HG03571 (cell line): ENCODE measurements around the gene DMRT1.
"Not testable (repeated sequence)": the region's sequence is repeated elsewhere in the genome, so short reads cannot be mapped to it uniquely, and the experiment has no call there.

Experiments
- ATAC-seq: cut with Tn5 transposase; IDR thresholded peaks from one replicate; pipeline ENCODE4 v1.9.1; 2021; ENCODE audit not compliant: unreplicated experiment

DMRT1 gene

DNA sequence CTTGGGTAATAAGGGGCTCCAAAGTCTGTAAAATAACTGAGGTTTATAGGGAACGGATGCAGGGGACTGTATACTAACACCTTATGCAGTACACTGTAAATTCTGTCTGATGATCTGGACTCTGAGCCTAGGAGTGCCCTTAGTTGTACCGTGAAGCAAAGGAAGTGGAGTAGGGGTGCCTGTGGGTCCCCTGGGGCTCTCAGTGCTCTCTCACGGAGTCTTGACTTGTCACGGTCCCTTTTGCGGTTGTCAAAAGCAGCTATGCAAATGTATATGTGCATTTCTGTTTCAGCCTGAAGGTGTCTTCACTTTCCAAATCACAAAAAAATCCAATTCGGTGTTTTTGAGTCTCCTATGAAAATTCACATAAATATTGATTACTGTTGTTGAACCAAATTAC, 17.8 kb downstream of the DMRT1 start:
- peak; percentile 100 for ATAC-seq

DNA sequence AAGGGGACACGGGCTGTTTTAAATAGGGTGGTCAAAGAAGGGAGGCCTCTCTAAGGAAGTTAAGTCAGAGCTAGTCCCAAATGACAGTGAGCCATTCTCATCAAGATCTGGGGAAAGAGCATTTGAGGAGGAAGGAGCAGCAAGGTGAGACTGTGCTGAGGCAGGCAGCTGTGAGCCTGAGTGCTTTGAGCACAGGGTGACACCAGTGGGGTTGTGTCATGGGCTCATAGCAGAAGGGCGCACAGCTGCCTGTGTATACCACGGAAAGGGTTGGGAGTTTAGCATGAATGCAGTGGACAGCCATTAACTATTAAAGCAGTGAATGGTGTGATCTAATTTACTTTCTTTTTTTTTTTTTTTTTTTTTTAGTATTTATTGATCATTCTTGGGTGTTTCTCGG, 19.2 kb downstream of the DMRT1 start:
- no peak for ATAC-seq

DNA sequence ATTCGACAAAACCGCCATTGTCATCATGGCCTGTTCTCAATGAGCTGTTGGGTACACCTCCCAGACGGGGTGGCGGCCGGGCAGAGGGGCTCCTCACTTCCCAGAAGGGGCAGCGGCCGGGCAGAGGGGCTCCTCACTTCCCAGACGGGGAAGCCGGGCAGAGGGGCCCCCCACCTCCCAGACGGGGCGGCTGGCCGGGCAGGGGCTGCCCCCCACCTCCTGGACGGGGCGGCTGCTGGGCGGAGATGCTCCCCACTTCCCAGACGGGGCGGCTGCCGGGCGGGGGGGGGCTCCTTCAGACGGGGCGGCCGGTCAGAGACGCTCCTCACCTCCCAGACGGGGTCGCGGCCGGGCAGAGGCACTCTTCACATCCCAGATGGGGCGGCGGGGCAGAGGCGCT, 20.0 kb downstream of the DMRT1 start:
- ATAC-seq = not testable (repeated sequence)

DNA sequence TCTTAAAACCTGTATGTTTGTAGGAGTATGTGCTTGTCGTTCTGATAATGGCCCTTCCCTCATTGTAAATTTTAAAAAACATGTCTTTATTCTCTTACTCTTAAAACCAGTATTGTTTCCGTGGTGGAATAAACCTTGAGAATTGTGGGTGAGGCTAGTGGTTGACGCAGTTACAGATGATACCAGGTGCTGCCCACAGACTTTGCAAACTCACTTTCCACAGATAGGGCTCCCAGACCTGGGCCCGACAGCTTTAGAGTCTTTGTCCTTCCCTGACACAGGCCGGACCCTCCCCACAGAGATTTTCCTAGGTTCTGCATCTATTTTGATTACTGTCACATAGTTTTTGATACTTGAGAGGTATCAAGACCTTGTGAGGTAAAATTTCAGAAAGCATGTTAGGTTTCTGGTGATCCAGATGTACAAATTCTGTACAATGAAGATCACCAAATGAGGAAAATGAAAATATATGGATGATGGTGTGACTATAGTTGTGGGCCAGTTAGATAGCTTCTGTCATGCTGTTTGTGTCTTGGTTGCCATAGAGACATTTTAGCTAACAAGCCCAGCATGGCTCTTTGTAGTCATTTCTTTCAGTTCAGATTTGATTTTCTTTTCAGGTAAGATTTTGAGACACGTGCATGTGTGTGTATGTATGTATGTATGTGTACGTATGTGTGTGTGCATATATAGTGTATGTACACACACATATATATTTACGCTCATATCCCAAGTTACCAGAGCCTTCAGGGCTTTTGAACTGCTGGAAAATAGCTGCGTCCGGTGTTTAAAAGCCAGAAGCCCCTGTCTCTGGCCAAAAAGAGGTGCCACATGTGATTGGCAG, 33.8 kb downstream of the DMRT1 start:
- ATAC-seq = no peak

DNA sequence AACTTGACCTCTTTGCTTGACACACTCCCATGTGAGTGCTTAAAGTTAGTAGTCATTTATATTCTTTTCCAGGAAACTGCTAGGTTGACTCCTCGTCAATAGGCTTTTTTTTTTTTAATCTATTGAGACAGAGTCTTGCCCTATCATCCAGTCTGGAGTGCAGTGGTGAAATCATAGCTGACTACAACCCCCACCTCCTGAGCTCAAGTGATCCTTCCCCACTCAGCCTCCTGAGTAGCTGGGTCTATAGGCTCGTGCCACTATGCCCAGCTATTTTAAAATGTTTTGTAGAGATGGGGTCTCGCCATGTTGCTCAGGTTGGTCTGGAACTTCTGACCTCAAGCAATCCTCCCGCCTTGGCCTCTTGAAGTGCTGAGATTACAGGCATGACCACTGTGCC, 34.9 kb downstream of the DMRT1 start:
- no peak for ATAC-seq

DNA sequence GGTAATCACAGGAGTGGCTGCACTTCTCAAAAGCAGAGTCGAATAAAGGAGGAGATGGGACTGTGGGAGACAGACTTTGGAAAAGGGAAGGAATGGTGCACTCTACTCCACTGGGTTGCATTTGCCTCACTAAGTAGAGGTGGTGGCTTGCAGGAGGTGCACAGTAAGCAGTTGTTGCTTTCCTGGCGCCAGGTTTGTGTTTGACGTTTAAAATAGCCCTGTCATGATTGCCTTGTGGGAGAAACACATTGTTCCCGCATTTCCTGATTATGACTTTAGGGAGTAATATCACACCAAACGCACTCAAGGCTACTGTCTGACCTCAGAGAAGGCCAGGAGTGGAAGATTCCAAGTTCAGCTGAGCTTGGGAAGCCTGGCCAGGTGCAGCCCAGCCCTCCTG, 36.7 kb downstream of the DMRT1 start:
- no peak for ATAC-seq

DNA sequence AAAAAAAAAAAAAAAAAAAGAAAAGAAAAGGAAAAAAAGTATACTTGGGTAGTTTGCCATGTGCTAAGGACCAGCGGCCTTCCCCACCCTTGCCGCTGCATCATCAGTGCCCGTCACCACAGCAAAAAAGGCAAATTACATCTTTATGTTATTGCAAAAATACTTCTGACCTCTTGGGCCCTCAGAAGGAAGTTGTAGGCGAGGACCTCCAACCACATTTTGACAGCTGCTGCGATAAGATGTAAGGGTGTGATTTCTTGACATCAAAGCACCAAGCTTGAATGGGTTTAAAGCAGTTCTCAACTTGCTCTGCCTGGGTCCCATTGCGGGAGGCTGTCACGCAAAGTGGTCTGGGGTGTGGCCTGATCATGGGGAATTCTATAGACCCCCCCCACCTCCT, 39.2 kb downstream of the DMRT1 start:
- ATAC-seq = no peak

DNA sequence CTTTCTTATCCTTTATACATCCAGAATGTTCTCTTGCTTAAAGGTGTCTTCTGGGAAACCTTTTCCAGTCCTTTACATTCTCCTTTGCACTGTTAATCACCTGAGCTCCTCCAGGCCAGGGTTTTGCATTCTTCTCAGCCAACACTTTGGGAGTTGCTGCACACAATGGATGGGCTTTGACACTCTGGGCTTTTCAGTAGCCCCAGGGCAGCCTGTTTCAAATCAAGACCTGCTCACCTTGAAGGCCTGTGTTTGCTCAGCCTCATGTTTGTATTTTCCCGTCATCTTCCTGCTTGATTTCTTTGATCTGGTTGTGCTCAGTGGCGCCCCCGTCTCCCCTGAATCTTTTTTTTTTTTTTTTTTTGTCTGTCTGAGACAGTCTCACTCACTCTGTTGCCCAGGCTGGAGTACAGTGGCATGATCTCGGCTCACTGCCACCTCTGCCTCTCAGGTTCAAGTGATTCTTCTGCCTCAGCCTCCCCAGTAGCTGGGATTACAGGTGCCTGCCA, 41.0 kb downstream of the DMRT1 start:
- no peak for ATAC-seq

DNA sequence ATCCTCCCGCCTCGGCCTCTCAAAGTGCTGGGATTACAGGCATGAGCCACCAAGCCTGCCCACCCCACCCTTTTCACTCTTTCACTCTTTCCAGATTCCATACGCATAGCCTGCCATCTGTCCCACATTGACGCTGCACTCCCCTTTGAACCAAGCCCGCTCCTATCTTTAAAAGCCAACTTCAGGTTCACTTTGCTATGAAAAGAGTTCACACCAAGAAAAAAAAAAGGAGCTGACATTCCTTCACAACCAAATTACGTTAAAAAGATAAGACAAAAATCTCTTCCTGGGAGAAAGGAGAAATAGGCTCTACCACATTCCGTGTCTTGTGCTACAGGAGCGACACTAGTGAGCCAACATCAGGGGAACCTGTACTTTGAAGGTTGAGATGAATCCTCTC, 41.5 kb downstream of the DMRT1 start:
- ATAC-seq = no peak

DNA sequence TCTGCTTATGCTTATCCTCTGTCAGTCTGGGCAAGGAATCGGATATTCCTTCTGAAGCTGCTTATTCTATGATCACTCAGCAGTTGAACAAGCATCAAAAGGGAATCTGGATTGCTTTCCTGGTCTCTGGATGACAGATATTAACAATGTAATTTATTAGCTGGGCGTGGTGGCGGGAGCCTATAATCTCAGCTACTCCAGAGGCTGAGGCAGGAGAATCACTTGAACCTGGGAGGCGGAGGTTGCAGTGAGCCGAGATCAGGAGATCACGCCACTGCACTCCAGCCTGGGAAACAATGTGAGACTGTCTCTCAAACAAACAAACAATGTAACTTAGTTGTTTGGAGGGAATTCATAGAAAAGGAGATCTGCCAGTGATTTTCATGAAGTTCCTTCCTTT, 45.4 kb downstream of the DMRT1 start:
- no peak for ATAC-seq

DNA sequence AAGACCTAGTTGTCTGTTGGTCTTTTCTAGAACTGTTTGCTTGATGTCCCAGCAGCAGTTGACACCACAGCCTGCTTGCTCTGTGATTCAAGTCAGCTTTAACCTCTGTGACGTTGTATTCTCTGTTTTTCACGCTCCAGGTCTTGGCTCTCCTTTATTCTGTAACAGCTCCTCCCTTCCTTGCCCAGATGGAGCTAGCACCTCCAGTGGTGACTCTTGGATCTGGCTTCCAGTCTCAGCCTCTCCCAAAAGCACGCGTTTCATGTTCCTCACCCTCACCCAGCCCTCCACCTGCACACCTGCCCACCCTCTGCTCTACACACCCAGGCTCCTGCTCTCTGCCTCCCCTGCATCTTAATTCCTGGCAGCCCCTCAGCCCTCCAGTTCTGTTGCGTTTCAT, 50.6 kb downstream of the DMRT1 start:
- ATAC-seq = no peak

DNA sequence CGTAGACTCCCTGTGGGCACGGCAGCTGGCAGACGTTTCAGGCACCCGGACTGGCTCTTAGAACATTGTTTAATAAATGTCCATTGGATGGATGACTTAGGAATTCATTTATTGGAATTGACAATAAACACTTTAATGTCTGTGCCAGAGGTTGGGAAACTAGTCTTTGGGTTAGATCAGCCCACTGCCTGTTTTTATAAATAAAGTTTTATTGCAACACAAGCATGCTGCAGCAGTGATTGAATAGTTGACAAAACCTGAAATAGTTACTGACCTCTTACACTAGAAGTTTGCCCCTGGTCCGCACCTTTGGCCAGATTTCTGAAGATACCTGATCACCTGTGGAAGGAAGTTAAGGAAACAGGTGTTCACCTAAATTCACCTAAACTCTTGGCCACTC, 51.6 kb downstream of the DMRT1 start:
- ATAC-seq = no peak

DNA sequence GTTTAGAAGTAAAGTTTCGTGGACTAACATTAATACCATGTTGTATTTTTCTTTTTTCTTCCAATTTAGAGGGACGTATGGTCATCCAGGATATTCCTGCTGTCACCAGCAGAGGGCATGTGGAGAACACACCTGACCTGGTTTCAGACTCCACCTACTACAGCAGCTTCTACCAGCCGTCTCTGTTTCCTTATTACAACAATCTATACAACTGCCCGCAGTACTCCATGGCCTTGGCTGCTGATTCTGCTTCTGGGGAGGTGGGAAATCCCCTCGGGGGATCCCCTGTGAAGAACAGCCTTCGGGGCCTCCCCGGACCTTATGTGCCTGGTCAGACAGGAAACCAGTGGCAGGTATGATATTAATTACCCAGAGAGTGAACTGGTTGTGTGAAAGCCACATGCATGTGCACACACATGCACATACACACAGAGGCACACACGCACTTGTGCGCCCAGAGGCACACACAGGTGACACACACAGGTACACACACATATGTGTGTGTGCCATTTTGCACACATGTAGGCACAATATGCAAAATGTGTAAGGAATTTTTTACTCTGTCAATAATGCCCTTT, 52.4 kb downstream of the DMRT1 start:
- peak; percentile 99 for ATAC-seq

DNA sequence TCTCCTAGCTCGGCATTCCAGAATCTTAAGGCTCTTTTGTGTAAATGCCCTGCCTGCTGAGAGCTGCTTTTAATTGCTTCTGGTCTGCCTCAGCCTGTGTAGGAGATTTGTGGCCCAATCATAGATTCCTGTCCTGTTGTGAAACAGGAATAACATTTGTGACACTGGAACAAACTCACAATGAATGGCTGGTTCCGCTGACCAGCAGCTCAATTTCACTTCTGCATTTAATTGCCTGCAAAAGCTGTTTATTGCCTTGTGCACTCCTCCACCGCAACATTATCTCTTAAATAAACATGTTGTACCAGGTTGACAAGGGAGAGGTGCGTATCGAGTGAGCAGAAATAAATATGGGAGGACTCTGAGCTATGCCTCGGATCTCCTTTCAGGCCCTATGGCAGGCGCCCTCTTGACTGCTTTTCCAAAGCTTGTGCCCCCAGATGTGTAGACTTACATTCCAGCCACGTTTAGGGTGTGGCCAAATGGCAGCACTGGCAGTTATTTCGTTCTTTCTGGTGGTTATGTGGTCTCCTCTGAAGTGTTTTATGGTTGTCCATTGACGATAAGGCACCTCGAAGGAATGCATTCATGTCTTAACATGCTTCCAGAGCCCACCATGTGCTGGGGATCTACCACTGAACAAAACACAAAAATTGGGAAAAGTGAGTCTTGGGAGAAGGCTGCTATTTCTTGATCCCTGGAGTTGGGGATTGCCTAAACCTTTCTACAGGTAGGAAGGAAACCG, 58.1 kb downstream of the DMRT1 start:
- ATAC-seq = no peak

DNA sequence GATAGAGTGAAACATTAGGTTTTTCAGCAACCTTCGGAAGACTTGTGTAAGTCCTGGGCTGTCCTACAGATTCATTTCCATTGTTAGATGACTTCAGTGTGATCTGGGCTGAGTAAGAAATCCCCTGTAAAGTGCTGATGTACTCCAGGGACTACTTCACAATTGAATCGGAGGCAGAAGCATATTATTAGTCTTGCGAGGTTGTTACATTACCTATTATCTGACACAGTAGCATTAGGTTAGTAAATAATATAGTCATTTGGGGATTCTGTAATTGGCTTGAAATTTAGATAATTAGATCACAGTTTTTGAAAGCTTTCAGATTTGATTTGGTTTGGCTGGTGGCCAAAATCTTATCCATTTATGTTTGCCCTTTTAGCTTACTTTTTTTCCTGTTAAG, 62.4 kb downstream of the DMRT1 start:
- no peak for ATAC-seq

DNA sequence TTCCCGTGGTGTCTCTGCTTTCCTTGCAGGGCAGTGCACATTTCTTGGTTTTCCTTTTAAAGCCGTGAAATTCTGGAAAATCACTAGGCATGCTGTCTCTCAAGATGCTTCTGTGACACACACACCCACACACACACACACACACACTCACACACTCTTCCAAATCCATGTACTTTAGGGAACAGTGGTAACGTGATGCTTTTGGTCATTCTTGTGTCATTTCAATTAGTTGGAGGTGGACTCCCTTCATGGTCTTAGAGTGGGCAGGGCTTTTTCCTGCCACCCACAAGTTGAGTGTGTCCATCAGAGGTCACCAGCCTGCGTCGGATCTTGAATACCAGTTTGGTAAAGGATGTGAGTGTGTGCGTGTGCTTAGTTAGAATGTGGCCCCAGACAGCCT, 64.4 kb downstream of the DMRT1 start:
- ATAC-seq = no peak

DNA sequence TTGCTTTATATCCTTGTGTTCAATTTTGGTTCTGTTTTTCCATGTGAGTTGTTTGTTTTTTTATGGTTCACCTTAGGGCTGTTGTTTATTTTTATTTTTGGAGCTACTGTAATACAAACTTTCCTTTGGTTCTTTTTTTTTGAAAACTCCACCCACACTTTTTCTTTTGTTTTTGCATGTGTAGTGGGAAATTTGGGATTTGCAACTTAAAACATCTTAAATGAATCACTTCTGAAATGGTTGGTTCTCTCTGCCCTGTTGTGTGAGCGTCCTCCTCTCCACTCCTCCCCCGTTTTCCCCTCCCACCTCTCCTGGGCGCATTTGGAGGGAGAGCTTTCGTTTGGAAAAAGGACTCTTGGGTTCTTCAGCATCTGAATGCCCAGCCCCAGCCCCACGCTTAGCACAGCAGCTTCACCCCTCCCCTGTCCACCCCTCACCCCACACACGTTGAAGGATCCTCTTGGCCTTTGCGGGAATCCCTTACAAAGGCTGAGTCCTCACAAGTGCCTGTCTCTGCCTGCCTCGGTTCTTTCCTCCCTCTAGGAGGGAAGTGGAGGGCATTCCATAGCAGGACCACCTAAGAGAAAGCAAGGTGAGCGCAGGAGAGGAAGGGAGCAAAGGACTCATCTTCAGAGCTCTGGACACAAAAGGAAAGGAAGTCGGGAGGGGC, 67.2 kb downstream of the DMRT1 start:
- ATAC-seq = no peak

DNA sequence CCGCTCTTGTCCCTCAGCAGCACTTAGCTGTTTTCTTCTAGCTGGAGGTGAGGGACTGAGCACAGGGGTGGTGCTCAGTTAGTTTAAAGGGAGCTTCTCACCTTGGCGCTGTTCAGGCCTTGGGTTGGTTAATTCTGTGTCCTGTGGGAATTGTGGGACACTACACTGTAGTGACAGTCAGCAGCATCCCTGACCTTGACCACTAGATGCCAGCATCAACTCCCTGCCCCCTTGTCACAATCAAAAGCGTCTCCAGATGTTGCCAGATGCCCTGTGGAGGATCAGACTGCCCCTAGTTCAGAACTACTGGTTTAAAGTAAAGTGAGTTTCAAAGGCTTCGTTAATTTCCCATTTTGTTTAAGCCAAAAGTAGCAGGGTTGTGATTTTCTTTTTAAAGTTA, 69.5 kb downstream of the DMRT1 start:
- ATAC-seq = no peak

DNA sequence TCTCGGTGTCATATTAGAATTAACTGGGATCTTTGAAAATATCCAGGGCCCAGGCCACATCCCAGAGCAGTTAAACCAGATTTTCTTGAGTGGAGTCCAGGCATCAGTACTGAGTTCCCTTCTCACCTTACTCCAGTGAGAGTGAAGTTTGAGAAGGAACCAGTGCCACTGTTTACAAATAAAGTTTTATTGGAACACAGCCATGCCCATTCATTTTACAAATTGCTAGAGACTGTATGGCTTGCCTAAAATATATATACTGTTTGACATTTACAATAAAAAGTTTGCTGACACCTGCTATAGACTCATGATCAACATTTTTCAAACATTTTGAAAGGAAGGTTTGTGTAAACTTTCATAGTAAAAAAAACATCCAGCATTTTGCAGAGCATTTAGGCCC, 71.3 kb downstream of the DMRT1 start:
- no peak for ATAC-seq

DNA sequence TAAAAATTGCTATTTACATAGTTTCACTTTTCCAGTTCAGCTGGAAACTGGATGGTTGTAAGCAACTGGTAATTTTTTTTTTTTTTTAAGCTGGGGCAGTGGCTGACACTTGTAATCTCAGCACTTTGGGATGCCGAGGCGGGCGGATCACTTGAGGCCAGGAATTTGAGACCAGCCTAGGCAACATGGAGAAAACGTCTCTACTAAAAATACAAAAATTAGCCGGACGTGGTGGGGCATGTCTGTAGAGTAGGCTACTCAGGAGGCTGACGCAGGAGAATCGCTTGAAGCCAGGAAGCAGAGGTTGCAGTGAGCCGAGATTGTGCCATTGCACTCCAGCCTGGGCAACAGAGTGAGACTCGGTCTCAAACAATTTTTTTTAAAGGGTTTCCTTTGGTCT, 72.0 kb downstream of the DMRT1 start:
- not testable (repeated sequence) for ATAC-seq

DNA sequence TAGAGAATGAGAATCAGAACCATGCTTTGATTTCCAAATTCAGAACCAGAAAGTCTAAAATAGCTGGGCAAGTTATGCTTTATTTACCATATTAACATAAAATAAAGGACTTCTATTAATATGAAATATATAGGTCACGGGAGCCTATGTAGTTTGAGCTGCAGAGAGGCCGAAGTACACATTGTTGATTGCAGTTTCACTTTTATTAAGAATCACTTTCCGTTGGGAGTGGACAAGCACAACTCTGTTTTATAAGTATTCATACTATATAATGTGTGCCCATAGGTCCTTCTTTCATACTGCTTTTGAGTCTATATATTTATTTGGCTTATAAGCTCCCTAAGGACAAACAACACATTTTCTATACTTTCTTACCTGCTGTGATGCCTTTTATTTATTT, 76.2 kb downstream of the DMRT1 start:
- no peak for ATAC-seq
